GM21786 (cell line): Measurements from ENCODE around the gene FAM110C.

ENCODE experiments used
- ATAC-seq: cut with Tn5 transposase; IDR thresholded peaks from one replicate; pipeline ENCODE4 v1.9.1; 2021; ENCODE audit not compliant: unreplicated experiment

Gene FAM110C

DNA sequence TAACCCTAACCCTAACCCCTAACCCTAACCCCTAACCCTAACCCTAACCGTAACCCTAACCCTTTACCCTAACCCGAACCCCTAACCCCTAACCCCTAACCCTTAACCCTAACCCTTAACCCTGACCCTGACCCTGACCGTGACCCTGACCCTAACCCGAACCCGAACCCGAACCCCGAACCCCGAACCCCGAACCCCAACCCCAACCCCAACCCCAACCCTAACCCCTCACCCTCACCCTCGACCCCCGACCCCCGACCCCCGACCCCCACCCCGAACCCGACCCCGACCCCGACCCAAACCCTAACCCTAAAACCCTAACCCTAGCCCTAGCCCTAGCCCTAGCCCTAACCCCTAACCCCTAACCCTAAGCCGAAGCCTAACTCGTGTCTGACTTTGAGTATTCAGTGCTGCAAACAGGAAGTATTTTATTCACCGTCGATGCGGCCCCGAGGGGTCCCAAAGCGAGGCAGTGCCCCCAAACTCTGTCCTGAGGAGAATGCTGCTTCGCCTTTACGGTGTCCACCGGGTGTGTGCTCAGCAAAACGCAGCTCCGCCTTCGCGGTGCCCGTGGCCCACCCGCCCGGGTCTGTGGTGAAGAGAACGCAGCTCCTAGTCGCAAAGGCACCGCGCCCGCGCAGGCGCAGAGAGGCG is 36.0 kb downstream of the FAM110C start:
- no peak for ATAC-seq
